DOHH2 (cell line): ENCODE data around the gene EXOC3.
A peak's percentile ranks its signal among the peaks of the same experiment; 100 is the strongest.
"Not testable (repeated sequence)": the region's sequence is repeated elsewhere in the genome, so short reads cannot be mapped to it uniquely, and the experiment has no call there.

ENCODE experiments used
- H3F3A ChIP-seq: fragments of 200-600 bp; sonication (generic), shearing (Covaris generic); 2 replicates; pipeline ENCODE4 v1.6.0; 2016; ENCODE audit warnings: antibody characterized with exemption, mild to moderate bottlenecking; ENCODE audit not compliant: control insufficient read depth, insufficient read depth
- H3K27ac ChIP-seq: fragments of 200-600 bp; sonication (generic); 2 replicates; pipeline ENCODE4 v1.5.1; 2014; ENCODE audit warnings: low read depth, mild to moderate bottlenecking, low read length, moderate library complexity
- H3K27me3 ChIP-seq: fragments of 200-600 bp; sonication (generic); 2 replicates; pipeline ENCODE4 v1.6.1; 2014; ENCODE audit warnings: mild to moderate bottlenecking, low read length, mixed read lengths; ENCODE audit not compliant: control insufficient read depth
- H3K36me3 ChIP-seq: fragments of 200-600 bp; sonication (generic); 2 replicates; pipeline ENCODE4 v1.6.1; 2014; ENCODE audit warnings: mild to moderate bottlenecking, low read length, moderate library complexity, mixed read lengths; ENCODE audit not compliant: control insufficient read depth
- H3K4me1 ChIP-seq: fragments of 200-600 bp; sonication (generic); 2 replicates; pipeline ENCODE4 v1.6.1; 2014; ENCODE audit warnings: mild to moderate bottlenecking, low read length, mixed read lengths; ENCODE audit not compliant: control insufficient read depth
- H3K4me2 ChIP-seq: fragments of 200-600 bp; sonication (generic); 2 replicates; pipeline ENCODE4 v1.6.0; 2014; ENCODE audit warnings: mild to moderate bottlenecking, low read length, moderate library complexity
- H3K4me3 ChIP-seq: fragments of 200-600 bp; sonication (generic); 2 replicates; pipeline ENCODE4 v1.5.1; 2014; ENCODE audit warnings: mild to moderate bottlenecking, low read length, mixed read lengths
- H3K79me2 ChIP-seq: fragments of 200-600 bp; sonication (generic); 2 replicates; pipeline ENCODE4 v1.6.1; 2014; ENCODE audit warnings: mild to moderate bottlenecking, low read length, mixed read lengths; ENCODE audit not compliant: control insufficient read depth
- H3K9me2 ChIP-seq: fragments of 200-600 bp; sonication (generic); replicated peaks from 2 replicates; pipeline ENCODE4 v1.6.1; 2014; ENCODE audit warnings: mild to moderate bottlenecking, low read length, mixed read lengths; ENCODE audit not compliant: control insufficient read depth
- H3K9me3 ChIP-seq: fragments of 200-600 bp; sonication (generic); 2 replicates; pipeline ENCODE4 v1.6.1; 2014; ENCODE audit warnings: antibody characterized with exemption, low read length, mixed read lengths; ENCODE audit not compliant: control insufficient read depth, insufficient read depth
- H4K20me1 ChIP-seq: fragments of 200-600 bp; sonication (generic); 2 replicates; pipeline ENCODE4 v1.6.0; 2014; ENCODE audit warnings: low read depth, mild to moderate bottlenecking, antibody characterized with exemption, low read length, moderate library complexity; ENCODE audit not compliant: control insufficient read depth, insufficient read depth
- CTCF ChIP-seq: fragments of 200-600 bp; sonication (generic); IDR thresholded peaks from one replicate; pipeline ENCODE4 v1.5.1; 2014; ENCODE audit warnings: antibody characterized with exemption, mild to moderate bottlenecking, low read depth, low read length; ENCODE audit not compliant: poor library complexity, severe bottlenecking
- EZH2phosphoT487 ChIP-seq: fragments of 200-600 bp; sonication (generic); IDR thresholded peaks from 2 replicates; pipeline ENCODE4 v1.6.1; 2017; ENCODE audit warnings: borderline replicate concordance, mild to moderate bottlenecking, antibody characterized with exemption, low read length, moderate library complexity, mixed read lengths

The EXOC3 gene

GRCh38 chr5:472076-472655, 29.2 kb downstream of the EXOC3 start:
- no peaks in the 10 kb centered on the region for H3K9me2 ChIP-seq
- H3K27ac ChIP-seq, result peak overlapping the region; percentile 74
- TF ChIP-seq CTCF (no peak), EZH2phosphoT487 (no peak)
- H4K20me1 ChIP-seq, result peaks cover 15% of the 10 kb centered on the region
- H3K4me1 ChIP-seq, result peaks cover 33% of the 10 kb centered on the region
- no peaks in the 10 kb centered on the region for H3K9me3 ChIP-seq
- no peaks in the 10 kb centered on the region for H3K27me3 ChIP-seq
- peaks cover 9% of the 10 kb centered on the region for H3F3A ChIP-seq
- peak overlapping the region; percentile 97 for H3K4me2 ChIP-seq
- H3K79me2 ChIP-seq, result peaks cover 61% of the 10 kb centered on the region
- H3K36me3 ChIP-seq, result peaks cover 61% of the 10 kb centered on the region
- H3K4me3 ChIP-seq, result peak overlapping the region; percentile 93

- Histone ChIP-seq H4K20me1 (peaks cover 15% of the 10 kb centered on the region), H3F3A (peaks cover 9% of the 10 kb centered on the region), H3K36me3 (peaks cover 68% of the 10 kb centered on the region), H3K9me2 (no peaks in the 10 kb centered on the region), H3K9me3 (no peaks in the 10 kb centered on the region), H3K4me3 (peak overlapping the region; percentile 93), H3K79me2 (peaks cover 61% of the 10 kb centered on the region), H3K27me3 (no peaks in the 10 kb centered on the region), H3K27ac (peak overlapping the region; percentile 74), H3K4me1 (peaks cover 33% of the 10 kb centered on the region), H3K4me2 (peak overlapping the region; percentile 97)
- TF ChIP-seq CTCF, result no peak
- TF ChIP-seq EZH2phosphoT487, result no peak
Observed at GRCh38 chr5:472656-473550, 29.9 kb downstream of the EXOC3 start.

GRCh38 chr5:473551-474192, 30.7 kb downstream of the EXOC3 start:
- Histone ChIP-seq H3K4me1 (peaks cover 33% of the 10 kb centered on the region), H4K20me1 (peaks cover 15% of the 10 kb centered on the region), H3K4me2 (peak overlapping the region; percentile 77), H3F3A (peaks cover 9% of the 10 kb centered on the region), H3K4me3 (peak overlapping the region; percentile 84), H3K27ac (peak overlapping the region; percentile 55), H3K27me3 (no peaks in the 10 kb centered on the region), H3K79me2 (peaks cover 61% of the 10 kb centered on the region), H3K9me3 (no peaks in the 10 kb centered on the region), H3K9me2 (no peaks in the 10 kb centered on the region), H3K36me3 (peaks cover 65% of the 10 kb centered on the region)
- TF ChIP-seq CTCF (no peak), EZH2phosphoT487 (no peak)

- H3K27me3 ChIP-seq, H3F3A ChIP-seq, H3K9me3 ChIP-seq, H3K9me2 ChIP-seq: not testable (repeated sequence)
- Histone ChIP-seq H3K4me2 (peak overlapping the region; percentile 77), H3K27ac (peak overlapping the region; percentile 55; the same call in 1 of the 2 replicates), H3K4me3 (peak overlapping the region; percentile 84), H3K79me2 (peaks cover 59% of the 10 kb centered on the region), H3K4me1 (peaks cover 33% of the 10 kb centered on the region), H4K20me1 (peaks cover 15% of the 10 kb centered on the region), H3K36me3 (peaks cover 60% of the 10 kb centered on the region)
Observed at GRCh38 chr5:474232-474839, 31.4 kb downstream of the EXOC3 start.
